Suprapubic skin (tissue), 4 donors: ENCODE results near the gene ARHGAP6. TPM values are rescaled to one million over a fixed set of nuclear protein-coding genes. Genes with fewer than 3 reads are reported as not detected.

Experiments
- DNase-seq, 2 donors: peaks; one replicate each; pipeline ENCODE4 v3.0.0-alpha.2; 2019; ENCODE audit warnings: low spot score in 2 of 2
- H3K27ac ChIP-seq: fragments of 200-600 bp; sonication (generic); one replicate; pipeline ENCODE4 v1.5.1; 2019
- H3K27me3 ChIP-seq: fragments of 200-600 bp; sonication (generic); one replicate; pipeline ENCODE4 v1.5.1; 2019
- H3K36me3 ChIP-seq: fragments of 200-600 bp; sonication (generic); one replicate; pipeline ENCODE4 v1.5.1; 2019
- H3K4me1 ChIP-seq: fragments of 200-600 bp; sonication (generic); one replicate; pipeline ENCODE4 v1.5.1; 2019
- H3K4me3 ChIP-seq: fragments of 200-600 bp; sonication (generic); one replicate; pipeline ENCODE4 v1.5.1; 2019; ENCODE audit warnings: mild to moderate bottlenecking
- H3K9me3 ChIP-seq: fragments of 200-600 bp; sonication (generic); one replicate; pipeline ENCODE4 v1.5.1; 2019
- CTCF ChIP-seq, 2 donors: fragments of 200-600 bp in 1 of 2; fragments of 450-650 bp in 1 of 2; sonication (generic) in 1 of 2; IDR thresholded peaks; one replicate each; pipeline ENCODE4 v1.5.1; 2016 to 2019; ENCODE audit warnings: antibody characterized with exemption in 2 of 2, mild to moderate bottlenecking in 1 of 2, moderate library complexity in 1 of 2
- EP300 ChIP-seq: sonication (generic); formaldehyde crosslinking; IDR thresholded peaks from one replicate; pipeline ENCODE4 v1.6.1; 2017; ENCODE audit warnings: antibody characterized with exemption
- POLR2A ChIP-seq, 2 donors: fragments of 450-650 bp; IDR thresholded peaks; one replicate each; pipeline ENCODE4 v1.6.1; 2017; ENCODE audit warnings: antibody characterized with exemption in 2 of 2, mild to moderate bottlenecking in 2 of 2, moderate library complexity in 2 of 2
- POLR2AphosphoS5 ChIP-seq, 3 donors: sonication (generic); formaldehyde crosslinking; IDR thresholded peaks; one replicate each; pipeline ENCODE4 v1.6.1; 2017; ENCODE audit warnings: antibody characterized with exemption in 3 of 3
- WGBS: methylation state at CpG from one replicate; pipeline ENCODE4 v1.1.5; 2018; 5-methylcytosine and 5-hydroxymethylcytosine counted together
- total RNA-seq, 4 donors: library from RNA; depleted of rRNA; stranded (reverse); fragments of >200 nt; gene quantifications; one replicate each; pipeline ENCODE4 v1.1.0, GENCODE V29; 2016

The ARHGAP6 gene
- total RNA-seq, 4 donors from 2014 or later: 1.6 to 6.7 (median 3.1) TPM

DNA sequence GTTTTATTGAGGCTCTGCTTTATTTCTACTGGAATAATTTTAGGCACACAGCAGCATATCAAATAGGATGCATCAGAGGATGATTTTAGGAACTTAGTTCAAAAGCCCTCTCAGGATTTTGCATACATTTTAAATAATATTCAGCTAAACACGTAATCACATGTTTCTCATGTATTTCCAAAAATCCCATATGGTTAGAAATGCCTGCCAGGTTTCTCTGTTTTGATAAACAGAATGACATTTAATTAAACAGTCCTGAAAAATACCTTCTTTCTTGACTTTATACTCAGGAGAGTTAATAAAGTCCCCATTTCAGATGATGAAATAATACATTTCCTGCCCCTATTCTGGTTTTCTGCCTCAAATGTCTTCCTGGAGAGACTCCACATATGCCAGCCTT is 459.0 kb downstream of the ARHGAP6 start:
- H3K9me3 ChIP-seq: no peaks in the 10 kb centered on the region
- no peaks in the 10 kb centered on the region for H3K27me3 ChIP-seq
- no peak overlapping the region for H3K4me3 ChIP-seq
- H3K27ac ChIP-seq: no peak overlapping the region
- H3K36me3 ChIP-seq: no peaks in the 10 kb centered on the region
- no peak for TF ChIP-seq POLR2AphosphoS5 (IDR thresholded peaks at IDR 0.05)
- no peak for TF ChIP-seq EP300
- TF ChIP-seq CTCF (IDR thresholded peaks at IDR 0.05): no peak
- TF ChIP-seq POLR2A (IDR thresholded peaks at IDR 0.05): no peak
- 48% methylated on average over 1 of the region's 1 CpG for WGBS
- H3K4me1 ChIP-seq: no peaks in the 10 kb centered on the region
- no peak for DNase-seq

GRCh38 chrX:11205796-11206195 is 459.9 kb downstream of the ARHGAP6 start:
- no peak for DNase-seq
- TF ChIP-seq EP300: no peak
- TF ChIP-seq POLR2A (IDR thresholded peaks at IDR 0.05): no peak
- no peak for TF ChIP-seq CTCF (IDR thresholded peaks at IDR 0.05)
- no peak for TF ChIP-seq POLR2AphosphoS5 (IDR thresholded peaks at IDR 0.05)
- no peaks in the 10 kb centered on the region for H3K27me3 ChIP-seq
- no peaks in the 10 kb centered on the region for H3K36me3 ChIP-seq
- no peak overlapping the region for H3K27ac ChIP-seq
- H3K4me1 ChIP-seq: no peaks in the 10 kb centered on the region
- 53% methylated on average over 4 of the region's 4 CpGs for whole genome bisulfite sequencing
- no peak overlapping the region for H3K4me3 ChIP-seq
- no peaks in the 10 kb centered on the region for H3K9me3 ChIP-seq

GRCh38 chrX:11197671-11198070 is 468.0 kb downstream of the ARHGAP6 start:
- H3K27me3 ChIP-seq: no peaks in the 10 kb centered on the region
- TF ChIP-seq POLR2AphosphoS5 (IDR thresholded peaks at IDR 0.05) (no peak), EP300 (no peak), CTCF (IDR thresholded peaks at IDR 0.05) (no peak), POLR2A (IDR thresholded peaks at IDR 0.05) (no peak)
- H3K36me3 ChIP-seq: no peaks in the 10 kb centered on the region
- peaks cover 4% of the 10 kb centered on the region for H3K4me1 ChIP-seq
- DNase-seq: no peak
- no peak overlapping the region for H3K4me3 ChIP-seq
- 12% methylated on average over 1 of the region's 1 CpG for WGBS
- no peak overlapping the region for H3K27ac ChIP-seq
- no peaks in the 10 kb centered on the region for H3K9me3 ChIP-seq

DNA sequence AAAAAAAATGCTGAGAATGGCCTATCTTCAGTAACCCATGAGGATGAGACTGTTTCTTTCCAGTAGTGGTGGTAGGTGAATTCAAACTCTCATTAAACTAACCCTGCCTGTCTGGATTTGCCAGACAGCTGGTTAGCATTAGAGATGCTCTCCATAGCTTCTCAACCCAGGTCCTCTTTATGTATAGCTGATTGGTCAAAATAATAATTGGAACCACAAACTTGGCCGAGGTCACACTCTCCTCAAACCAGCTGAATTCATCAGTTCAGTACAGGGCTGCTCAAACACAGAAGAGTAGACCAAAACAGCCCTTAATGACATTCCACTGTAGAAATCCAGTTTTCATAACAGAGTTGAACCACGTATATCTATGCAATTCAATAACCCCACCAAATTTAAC is 469.2 kb downstream of the ARHGAP6 start:
- DNase-seq: no peak
- Histone ChIP-seq H3K4me3 (no peak overlapping the region), H3K9me3 (no peaks in the 10 kb centered on the region), H3K27me3 (no peaks in the 10 kb centered on the region), H3K4me1 (peaks cover 4% of the 10 kb centered on the region), H3K27ac (no peak overlapping the region), H3K36me3 (no peaks in the 10 kb centered on the region)
- TF ChIP-seq CTCF (IDR thresholded peaks at IDR 0.05) (no peak), POLR2AphosphoS5 (IDR thresholded peaks at IDR 0.05) (no peak), POLR2A (IDR thresholded peaks at IDR 0.05) (no peak), EP300 (no peak)
- WGBS: 52% methylated on average over 2 of the region's 2 CpGs

DNA sequence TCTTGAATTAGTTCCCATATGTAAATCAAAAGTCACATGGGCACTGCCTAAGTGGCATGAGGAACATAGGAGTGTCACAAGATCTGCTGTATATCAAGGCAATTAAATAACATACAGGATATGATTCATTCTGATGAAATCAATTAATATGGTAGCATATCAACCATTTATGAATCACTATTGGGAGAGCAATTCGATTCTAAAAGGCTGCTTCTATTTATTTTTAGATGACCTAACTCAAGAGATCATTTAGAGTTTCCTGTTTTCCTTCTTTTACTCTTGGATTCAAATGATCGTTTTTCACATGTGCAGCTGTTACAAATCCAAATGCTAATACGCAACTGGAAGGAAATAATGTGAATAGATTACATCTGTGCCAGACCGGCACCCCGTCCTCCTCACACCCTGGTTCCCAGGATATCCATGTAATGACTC is 472.7 kb downstream of the ARHGAP6 start:
- Histone ChIP-seq H3K4me3 (no peak overlapping the region), H3K36me3 (no peaks in the 10 kb centered on the region), H3K27ac (no peak overlapping the region), H3K27me3 (no peaks in the 10 kb centered on the region), H3K4me1 (peaks cover 9% of the 10 kb centered on the region), H3K9me3 (no peaks in the 10 kb centered on the region)
- no peak for DNase-seq
- TF ChIP-seq POLR2A (IDR thresholded peaks at IDR 0.05): no peak
- TF ChIP-seq CTCF (IDR thresholded peaks at IDR 0.05): no peak
- no peak for TF ChIP-seq POLR2AphosphoS5 (IDR thresholded peaks at IDR 0.05)
- no peak for TF ChIP-seq EP300
- whole genome bisulfite sequencing: 44% methylated on average over 5 of the region's 5 CpGs
